HG02763 (cell line): ENCODE results near the gene C19orf25.
"Not testable (repeated sequence)": the region's sequence is repeated elsewhere in the genome, so short reads cannot be mapped to it uniquely, and the experiment has no call there.

Experiments
- ATAC-seq: cut with Tn5 transposase; IDR thresholded peaks from one replicate; pipeline ENCODE4 v1.9.1; 2021; ENCODE audit warnings: mild to moderate bottlenecking, moderate library complexity; ENCODE audit not compliant: unreplicated experiment

C19orf25 gene

GRCh38 chr19:1450735-1451731 is 28.0 kb downstream of the C19orf25 start:
- ATAC-seq: no peak

GRCh38 chr19:1449467-1450442 is 29.3 kb downstream of the C19orf25 start, which contains the start of gene APC2:
TSS of gene APC2 (plus strand) at chr19:1450121. CDS start at chr19:1453002, 2,881 bp downstream.
- ATAC-seq: no peak

- ATAC-seq: no peak
Observed at GRCh38 chr19:1447944-1448343, 31.1 kb downstream of the C19orf25 start.

GRCh38 chr19:1447504-1447903 is 31.5 kb downstream of the C19orf25 start:
- ATAC-seq: no peak

DNA sequence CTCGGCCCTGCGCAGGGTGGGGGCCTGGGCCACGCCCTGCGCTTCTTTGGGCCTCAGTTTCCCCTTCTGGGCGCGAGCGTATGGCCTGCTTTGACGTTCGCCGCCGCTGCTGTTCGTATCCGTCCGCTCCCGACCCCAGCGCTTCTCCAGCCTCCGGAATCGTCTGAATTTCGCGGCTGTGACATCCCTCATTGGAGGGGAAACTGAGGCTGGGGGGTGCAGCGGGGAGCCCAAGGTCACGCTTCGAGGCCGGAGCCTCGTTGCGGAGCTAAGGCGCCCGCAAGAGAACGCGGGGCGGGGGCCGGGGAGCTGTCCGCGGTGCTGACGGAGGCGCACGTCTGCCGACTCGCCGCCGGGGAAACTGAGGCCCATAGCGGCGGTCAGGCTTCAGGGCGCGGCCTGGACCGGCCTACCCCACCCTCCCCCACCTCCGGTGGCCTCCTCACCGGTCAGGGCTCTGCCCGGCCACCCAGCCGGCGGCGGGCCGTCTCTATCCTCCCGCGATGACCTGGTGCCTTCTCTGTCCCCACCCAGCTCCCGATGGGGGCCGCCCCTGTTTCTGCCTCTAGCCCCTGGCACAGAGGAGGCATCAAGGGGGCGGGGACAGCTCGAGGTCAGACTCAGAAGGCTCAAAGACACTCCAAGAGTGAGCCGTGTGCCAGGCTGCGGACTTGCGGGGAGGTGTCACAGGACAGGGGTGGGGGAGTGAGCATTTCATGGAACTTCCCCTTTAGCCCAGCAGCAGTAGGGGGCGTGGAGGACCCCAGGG is 32.1 kb downstream of the C19orf25 start:
- no peak for ATAC-seq

- ATAC-seq: no peak
Observed at GRCh38 chr19:1445932-1446712, 32.9 kb downstream of the C19orf25 start.

DNA sequence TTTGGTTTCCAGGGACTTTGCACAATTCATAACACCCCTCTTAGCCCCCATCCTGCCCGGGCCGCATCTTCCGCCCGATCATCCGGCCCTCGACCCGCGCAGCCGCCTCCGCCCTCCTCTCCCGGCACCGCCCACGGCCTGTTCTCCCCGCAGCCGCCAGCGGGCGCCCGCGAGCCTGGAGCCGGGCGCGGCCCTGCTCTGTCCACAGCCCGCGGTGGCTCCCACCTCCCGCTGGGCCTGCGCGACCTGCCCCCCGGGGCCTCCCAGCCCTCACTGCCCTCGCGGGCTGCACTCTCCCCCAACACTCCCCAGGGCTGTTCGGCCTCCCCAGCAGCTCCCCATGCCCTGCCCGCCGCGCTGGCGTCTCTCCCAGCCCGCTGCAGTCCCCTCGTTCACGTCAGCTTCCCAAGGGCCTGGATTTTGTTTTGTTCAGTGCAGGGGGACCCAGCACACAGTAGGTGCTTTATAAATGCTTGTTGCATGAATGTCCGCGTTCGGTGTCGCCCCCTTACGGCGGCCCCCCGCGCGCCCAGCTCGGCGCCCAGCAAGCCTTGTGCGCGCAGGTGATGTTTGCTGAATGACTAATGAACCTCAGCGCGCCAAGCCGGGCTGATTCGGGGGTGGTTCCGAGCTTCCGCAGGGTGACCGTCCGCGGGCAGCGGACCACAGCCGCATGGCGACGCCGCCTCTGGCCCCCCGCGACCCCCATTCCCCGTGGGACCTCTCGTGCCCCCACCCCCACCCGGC is 33.7 kb downstream of the C19orf25 start:
- peak; percentile 73 for ATAC-seq

DNA sequence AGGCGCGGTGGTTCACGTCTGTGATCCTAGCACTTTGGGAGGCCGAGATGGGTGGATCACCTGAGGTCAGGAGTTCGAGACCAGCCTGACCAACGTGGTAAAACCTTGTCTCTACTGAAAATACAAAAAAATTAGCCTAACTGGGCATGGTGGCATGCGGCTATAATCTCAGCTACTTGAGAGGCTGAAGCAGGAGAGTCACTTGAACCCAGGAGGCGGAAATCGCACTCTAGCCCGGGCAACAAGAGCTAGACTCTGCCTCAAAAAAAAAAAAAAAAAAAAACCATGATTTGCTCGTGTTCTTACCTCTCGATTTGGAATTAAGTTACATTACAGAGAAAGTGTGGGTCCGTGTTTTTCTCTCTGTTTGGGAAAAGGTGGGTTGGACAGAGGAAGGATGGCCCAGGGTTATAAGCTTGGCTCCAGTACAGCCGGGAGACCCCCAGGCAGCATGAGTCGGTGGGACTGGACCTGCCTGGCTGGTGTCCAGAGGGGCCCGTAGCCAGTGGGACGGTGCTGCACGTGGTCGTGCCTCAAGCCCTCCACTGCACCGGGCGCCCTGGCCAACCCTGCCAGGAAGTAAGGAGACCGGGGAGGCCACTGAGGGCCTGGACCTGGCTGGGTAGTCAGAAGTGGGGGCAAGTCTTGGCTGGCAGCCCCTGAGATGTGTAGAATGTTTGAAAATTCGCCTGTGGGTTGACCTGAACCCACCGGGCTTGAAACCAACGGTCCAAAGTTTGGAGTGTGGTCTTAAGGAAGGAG is 37.2 kb downstream of the C19orf25 start:
- ATAC-seq: no peak

- no peak for ATAC-seq
Observed at GRCh38 chr19:1441022-1441426, 38.0 kb downstream of the C19orf25 start.

DNA sequence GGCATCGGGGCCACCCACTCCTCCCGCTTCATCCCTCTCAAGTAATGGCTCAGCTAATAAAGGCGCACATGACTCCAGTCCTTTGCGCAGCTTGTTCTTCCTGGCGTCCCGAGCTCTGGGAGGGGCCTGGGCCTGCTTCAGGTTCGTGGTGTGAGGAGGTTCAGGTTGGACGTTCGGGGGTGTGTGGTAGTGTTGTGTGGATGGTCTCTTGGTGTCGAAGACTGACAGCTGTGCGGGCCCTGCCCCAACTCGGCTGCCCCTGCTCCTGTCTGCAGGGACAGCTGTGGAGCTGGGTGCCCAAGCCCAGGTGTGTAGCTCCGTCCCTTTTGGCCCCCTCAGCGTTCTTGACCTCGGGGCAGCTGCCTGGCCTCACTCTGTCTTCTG is 38.6 kb downstream of the C19orf25 start:
- ATAC-seq: no peak

DNA sequence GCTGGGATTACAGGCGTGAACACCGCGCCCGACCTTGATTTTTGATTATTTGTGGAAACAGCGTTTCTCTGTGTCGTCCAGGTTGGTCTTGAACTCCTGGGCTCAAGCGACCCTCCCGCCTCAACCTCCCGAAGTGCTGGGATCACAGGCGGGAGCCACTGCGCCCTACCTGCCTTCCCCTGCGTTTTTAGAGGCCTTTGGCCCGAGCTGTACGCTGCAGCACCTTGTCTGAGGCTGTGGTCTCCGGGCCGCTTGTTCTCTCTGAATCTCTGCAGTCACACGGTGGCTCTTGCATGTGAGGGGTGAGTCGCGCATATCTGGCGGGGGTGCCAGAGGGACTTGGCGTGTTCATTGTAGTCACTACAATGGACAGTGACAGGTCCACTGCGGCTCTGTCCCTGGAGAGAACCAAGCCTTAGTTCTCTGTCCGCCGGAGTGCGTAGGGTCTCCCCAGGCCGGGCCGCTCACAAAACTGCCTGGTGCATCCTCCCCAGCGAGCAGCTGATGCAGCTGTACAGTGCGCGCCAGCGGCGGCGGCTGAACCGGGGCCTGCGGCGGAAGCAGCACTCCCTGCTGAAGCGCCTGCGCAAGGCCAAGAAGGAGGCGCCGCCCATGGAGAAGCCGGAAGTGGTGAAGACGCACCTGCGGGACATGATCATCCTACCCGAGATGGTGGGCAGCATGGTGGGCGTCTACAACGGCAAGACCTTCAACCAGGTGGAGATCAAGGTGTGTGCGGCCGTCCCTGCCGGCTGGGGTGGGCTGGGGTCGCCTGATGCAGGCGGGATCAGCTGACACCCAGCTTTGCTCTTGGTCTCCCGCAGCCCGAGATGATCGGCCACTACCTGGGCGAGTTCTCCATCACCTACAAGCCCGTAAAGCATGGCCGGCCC is 39.2 kb downstream of the C19orf25 start:
- not testable (repeated sequence) for ATAC-seq

DNA sequence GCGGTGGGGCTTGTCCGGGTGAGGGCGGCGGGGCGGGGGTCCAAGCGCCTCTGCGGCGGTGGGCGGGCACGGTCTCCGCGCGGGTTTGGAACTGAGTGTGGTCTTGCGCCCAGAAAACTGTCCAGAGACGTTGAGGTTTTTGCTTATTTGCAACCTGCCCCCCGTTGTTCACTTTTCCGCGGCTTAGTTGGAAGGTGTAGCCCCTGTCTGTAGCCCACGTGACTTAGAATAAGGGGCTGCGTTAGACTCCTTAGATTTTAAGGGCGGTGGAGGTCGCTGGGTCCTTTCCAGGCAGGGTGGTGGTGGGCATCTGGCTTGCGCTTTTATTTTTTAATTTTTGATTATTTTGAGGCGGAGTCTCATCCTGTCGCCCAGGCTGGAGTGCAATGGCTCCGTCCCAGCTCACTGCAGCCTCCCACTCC is 40.1 kb downstream of the C19orf25 start:
- ATAC-seq: no peak

- ATAC-seq: peak; percentile 81
Observed at GRCh38 chr19:1438035-1438932, 40.7 kb downstream of the C19orf25 start, which contains the start of gene RPS15. TSS of gene RPS15 (plus strand) at chr19:1438396. CDS start at chr19:1438426, 30 bp downstream.

DNA sequence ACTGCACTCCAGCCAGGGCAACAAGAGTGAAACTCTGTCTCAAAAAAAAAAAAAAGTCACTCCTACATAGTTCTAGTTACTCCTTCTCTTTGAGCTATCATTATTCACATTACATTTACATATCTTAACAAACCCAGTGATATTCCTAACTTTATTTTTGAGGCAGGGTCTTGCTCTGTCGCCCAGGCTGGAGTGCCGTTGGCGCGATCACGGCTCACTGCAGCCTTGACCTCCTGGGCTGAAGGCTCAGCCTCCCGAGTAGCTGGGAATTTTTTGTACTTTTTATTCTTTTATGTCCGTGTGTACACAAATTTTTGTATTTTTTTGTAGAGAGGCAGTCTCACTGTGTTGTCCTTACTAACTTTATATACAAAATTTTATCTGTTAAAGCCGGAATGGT is 41.4 kb downstream of the C19orf25 start:
- ATAC-seq: no peak

- no peak for ATAC-seq
Observed at GRCh38 chr19:1435378-1435989, 43.5 kb downstream of the C19orf25 start.

GRCh38 chr19:1434577-1435060 is 44.4 kb downstream of the C19orf25 start:
- ATAC-seq: no peak
